ENCODE results near the gene LAMA3. TPM values are rescaled to one million over a fixed set of nuclear protein-coding genes. Genes with fewer than 3 reads are reported as not detected.

The LAMA3 gene
- total and polyA plus RNA-seq, 2 of the 13 experiments (the other 11 are each of a cell fraction or from before 2014, with no cell fraction given), result 0.45 to 2.2 TPM

- CTCF ChIA-PET (ENCODE audit: low intra/inter-chr PET ratio, low total read pairs), result no interaction called here
- peak; percentile 47 for DNase-seq (ENCODE audit: low spot score)
- ATAC-seq, result no peak
- H3K9ac ChIP-seq (ENCODE audit: insufficient read depth, low read depth, low read length), result no peak overlapping the region
- peaks cover 5 to 14% of the 10 kb centered on the region in 2 experiments; a peak in 4 of 5 replicates for H3K27me3 ChIP-seq (ENCODE audit: control insufficient read depth in 1 of 2, insufficient read depth in 2 of 2, low read length in 2 of 2)
- H3K4me1 ChIP-seq (ENCODE audit: insufficient read depth, low read length), result peaks cover 7% of the 10 kb centered on the region
- in situ Hi-C loops (cut with HindIII; ENCODE audit: extremely low pct_ligation_motif_present, low pct_unique_long_range_greater_than_20kb), result no loop called here
- H3K4me2 ChIP-seq (ENCODE audit: low read depth, low read length), result no peak overlapping the region
- H3K79me2 ChIP-seq (ENCODE audit: insufficient read depth, low read length), result no peaks in the 10 kb centered on the region
- FAIRE-seq, result no peak
- 13% methylated on average over 5 of the region's 5 CpGs for WGBS (ENCODE audit: low lambda C conversion rate)
- H3K36me3 ChIP-seq (replicated peaks in 1 of 2; ENCODE audit: control insufficient read depth in 1 of 2, insufficient read depth in 2 of 2, low read length in 2 of 2), result no peaks in the 10 kb centered on the region
- H3K27ac ChIP-seq (ENCODE audit: extremely low read length, insufficient read depth, low read length), result no peak overlapping the region
- POLR2A ChIA-PET, result no interaction called here
- no peaks in the 10 kb centered on the region for H3K9me3 ChIP-seq (ENCODE audit: low read length)
- intact Hi-C loops (cut with micrococcal nuclease; ENCODE audit: unreplicated experiment), result no loop called here
- BruUV-seq (replicated peaks), result no TSS peak
- H4K20me1 ChIP-seq (ENCODE audit: insufficient read depth, low read length), result no peaks in the 10 kb centered on the region
- H2AFZ ChIP-seq (ENCODE audit: low read length), result no peak overlapping the region
- H3K4me3 ChIP-seq (replicated peaks in 1 of 3; ENCODE audit: insufficient read depth in 1 of 3, low read depth in 2 of 3, low read length in 3 of 3), result no peak overlapping the region
- TF ChIP-seq FOXK1 (CRISPR knock-in tag; IDR thresholded peaks at IDR 0.05; ENCODE audit: borderline replicate concordance, low read depth), result no peak
- TF ChIP-seq RORA (CRISPR knock-in tag; IDR thresholded peaks at IDR 0.05), result no peak
- no peak for TF ChIP-seq CREB3 (CRISPR knock-in tag; IDR thresholded peaks at IDR 0.05)
- no peak for TF ChIP-seq ZFP37 (CRISPR knock-in tag; IDR thresholded peaks at IDR 0.05; ENCODE audit: borderline replicate concordance)
- TF ChIP-seq JUNB (CRISPR knock-in tag; IDR thresholded peaks at IDR 0.05; ENCODE audit: borderline replicate concordance), result no peak
- no peak for TF ChIP-seq HOMEZ (CRISPR knock-in tag; IDR thresholded peaks at IDR 0.05; ENCODE audit: low read depth)
- no peak for TF ChIP-seq CBX5 (CRISPR knock-in tag; IDR thresholded peaks at IDR 0.05; ENCODE audit: borderline replicate concordance)
- no peak for TF ChIP-seq AKAP8 (CRISPR knock-in tag; IDR thresholded peaks at IDR 0.05)
- TF ChIP-seq GTF2F1 (IDR thresholded peaks at IDR 0.05; ENCODE audit: low read length), result no peak
- TF ChIP-seq FOXP4 (CRISPR knock-in tag; IDR thresholded peaks at IDR 0.05), result no peak
- TF ChIP-seq ZNF687 (CRISPR knock-in tag; IDR thresholded peaks at IDR 0.05), result no peak
- no peak for TF ChIP-seq ATF5 (CRISPR knock-in tag; IDR thresholded peaks at IDR 0.05; ENCODE audit: low read depth)
- TF ChIP-seq PLSCR1 (CRISPR knock-in tag; IDR thresholded peaks at IDR 0.05; ENCODE audit: borderline replicate concordance), result no peak
These were observed 4.6 kb upstream of the LAMA3 start for GRCh38 chr18:23684515-23685197.
